Measurements from ENCODE around the gene GGT5. TPM values are rescaled to one million over a fixed set of nuclear protein-coding genes. Genes with fewer than 3 reads are reported as not detected.

Gene GGT5
- total RNA-seq, 1 donor, result 7.2 TPM

GRCh38 chr22:24178021-24178431, 66.9 kb downstream of the GGT5 start:
- H3K27me3 ChIP-seq (ENCODE audit: insufficient read depth, low read length), result no peaks in the 10 kb centered on the region
- H3K9me3 ChIP-seq (ENCODE audit: low read depth, low read length), result no peaks in the 10 kb centered on the region
- H4K20me1 ChIP-seq (ENCODE audit: insufficient read depth, low read length), result peaks cover 3% of the 10 kb centered on the region
- H2AFZ ChIP-seq (ENCODE audit: low read length), result no peak overlapping the region
- no peak overlapping the region for H3K4me3 ChIP-seq (ENCODE audit: insufficient read depth, low read length)
- DNase-seq (ENCODE audit: insufficient read length, low spot score, missing footprints), result no peak
- H3K4me2 ChIP-seq (ENCODE audit: insufficient read depth, low read length), result no peak overlapping the region
- peaks cover 25% of the 10 kb centered on the region for H3K36me3 ChIP-seq (ENCODE audit: insufficient read depth, low read length)
- TF ChIP-seq CTCF (IDR thresholded peaks at IDR 0.05; ENCODE audit: extremely low read depth, low read depth, low read length), result no peak
- no peak overlapping the region for H3K27ac ChIP-seq (ENCODE audit: low read depth, low read length)
- peaks cover 6% of the 10 kb centered on the region for H3K4me1 ChIP-seq (ENCODE audit: insufficient read depth, low read length)
- H3K79me2 ChIP-seq (ENCODE audit: insufficient read depth, low read length), result no peaks in the 10 kb centered on the region

GRCh38 chr22:24177456-24177855, 67.4 kb downstream of the GGT5 start:
- Histone ChIP-seq H3K4me2 (ENCODE audit: insufficient read depth, low read length) (no peak overlapping the region), H3K27me3 (ENCODE audit: insufficient read depth, low read length) (no peaks in the 10 kb centered on the region), H3K27ac (ENCODE audit: low read depth, low read length) (no peak overlapping the region), H3K9me3 (ENCODE audit: low read depth, low read length) (no peaks in the 10 kb centered on the region), H2AFZ (ENCODE audit: low read length) (no peak overlapping the region), H3K79me2 (ENCODE audit: insufficient read depth, low read length) (no peaks in the 10 kb centered on the region), H3K36me3 (ENCODE audit: insufficient read depth, low read length) (peaks cover 30% of the 10 kb centered on the region), H3K4me1 (ENCODE audit: insufficient read depth, low read length) (peaks cover 6% of the 10 kb centered on the region), H4K20me1 (ENCODE audit: insufficient read depth, low read length) (peaks cover 3% of the 10 kb centered on the region), H3K4me3 (ENCODE audit: insufficient read depth, low read length) (no peak overlapping the region)
- no peak for DNase-seq (ENCODE audit: insufficient read length, low spot score, missing footprints)
- no peak for TF ChIP-seq CTCF (IDR thresholded peaks at IDR 0.05; ENCODE audit: extremely low read depth, low read depth, low read length)

GRCh38 chr22:24177045-24177444, 67.8 kb downstream of the GGT5 start:
- Histone ChIP-seq H4K20me1 (ENCODE audit: insufficient read depth, low read length) (peaks cover 3% of the 10 kb centered on the region), H3K4me1 (ENCODE audit: insufficient read depth, low read length) (peaks cover 6% of the 10 kb centered on the region), H3K36me3 (ENCODE audit: insufficient read depth, low read length) (peaks cover 34% of the 10 kb centered on the region), H3K27me3 (ENCODE audit: insufficient read depth, low read length) (no peaks in the 10 kb centered on the region), H3K27ac (ENCODE audit: low read depth, low read length) (no peak overlapping the region), H3K9me3 (ENCODE audit: low read depth, low read length) (no peaks in the 10 kb centered on the region), H3K4me3 (ENCODE audit: insufficient read depth, low read length) (no peak overlapping the region), H3K79me2 (ENCODE audit: insufficient read depth, low read length) (no peaks in the 10 kb centered on the region), H3K4me2 (ENCODE audit: insufficient read depth, low read length) (no peak overlapping the region), H2AFZ (ENCODE audit: low read length) (no peak overlapping the region)
- DNase-seq (ENCODE audit: insufficient read length, low spot score, missing footprints), result no peak
- no peak for TF ChIP-seq CTCF (IDR thresholded peaks at IDR 0.05; ENCODE audit: extremely low read depth, low read depth, low read length)

GRCh38 chr22:24176630-24177029, 68.3 kb downstream of the GGT5 start:
- Histone ChIP-seq H3K4me2 (ENCODE audit: insufficient read depth, low read length) (no peak overlapping the region), H3K79me2 (ENCODE audit: insufficient read depth, low read length) (no peaks in the 10 kb centered on the region), H3K36me3 (ENCODE audit: insufficient read depth, low read length) (peaks cover 36% of the 10 kb centered on the region), H4K20me1 (ENCODE audit: insufficient read depth, low read length) (peaks cover 3% of the 10 kb centered on the region), H2AFZ (ENCODE audit: low read length) (no peak overlapping the region), H3K9me3 (ENCODE audit: low read depth, low read length) (no peaks in the 10 kb centered on the region), H3K27me3 (ENCODE audit: insufficient read depth, low read length) (no peaks in the 10 kb centered on the region), H3K4me1 (ENCODE audit: insufficient read depth, low read length) (peaks cover 6% of the 10 kb centered on the region), H3K27ac (ENCODE audit: low read depth, low read length) (no peak overlapping the region), H3K4me3 (ENCODE audit: insufficient read depth, low read length) (no peak overlapping the region)
- no peak for DNase-seq (ENCODE audit: insufficient read length, low spot score, missing footprints)
- TF ChIP-seq CTCF (IDR thresholded peaks at IDR 0.05; ENCODE audit: extremely low read depth, low read depth, low read length), result no peak
